ENCODE results near the gene NKX1-1. TPM values are rescaled to one million over a fixed set of nuclear protein-coding genes. Genes with fewer than 3 reads are reported as not detected.

Gene NKX1-1
- total and polyA plus RNA-seq, 2 of the 8 experiments (the other 6 are each of a cell fraction or from before 2014, with no cell fraction given): not detected

DNA sequence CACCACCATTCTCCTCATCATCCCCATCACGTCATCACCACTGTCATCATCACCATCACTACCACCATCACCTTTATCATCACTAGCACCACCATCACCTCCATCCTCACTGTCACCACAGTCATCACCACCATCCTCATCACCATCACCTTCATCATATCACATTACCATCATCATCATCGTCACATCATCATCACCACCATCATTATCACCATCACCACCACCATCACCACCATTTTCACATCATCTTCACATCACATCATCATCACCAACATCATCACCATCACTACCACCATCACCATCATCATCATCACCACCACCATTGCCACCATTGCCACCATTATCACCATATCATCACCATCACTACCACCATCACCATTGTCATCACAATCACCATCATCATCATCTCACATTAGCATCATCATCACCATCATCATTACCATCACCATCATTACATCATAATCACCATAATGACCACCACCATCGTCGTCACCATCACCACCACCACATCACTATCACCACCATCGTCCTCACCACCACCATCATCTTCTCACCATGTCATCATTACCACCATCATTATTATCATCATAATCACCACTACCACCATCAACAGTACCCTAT lies 46.3 kb upstream of the NKX1-1 start:
- POLR2A ChIA-PET (ENCODE audit: partially characterized antibody): no interaction called here
- Histone ChIP-seq H2AFZ (ENCODE audit: low read length) (no peak overlapping the region), H4K5ac (ENCODE audit: insufficient read length, low read depth, low read length) (no peak overlapping the region), H3K79me1 (ENCODE audit: low read depth, low read length) (no peaks in the 10 kb centered on the region), H3K18ac (ENCODE audit: extremely low read depth, low read length) (no peak overlapping the region), H3K27ac (ENCODE audit: low read depth, low read length) (no peak overlapping the region), H3K79me2 (ENCODE audit: control insufficient read depth in 1 of 2, insufficient read depth in 2 of 2, low read length in 2 of 2) (no peaks in the 10 kb centered on the region), H4K91ac (replicated peaks; ENCODE audit: insufficient read length, low read length) (no peak overlapping the region), H4K20me1 (replicated peaks in 1 of 2; ENCODE audit: control insufficient read depth in 1 of 2, insufficient read depth in 2 of 2, low read length in 2 of 2) (peaks cover 0 to 15% of the 10 kb centered on the region in 2 experiments), H3K14ac (ENCODE audit: insufficient read length) (no peak overlapping the region), H3K36me3 (ENCODE audit: control insufficient read depth in 2 of 4, insufficient read depth in 4 of 4, low read length in 3 of 4) (no peaks in the 10 kb centered on the region; a peak in 1 of 8 replicates), H2BK20ac (ENCODE audit: low read length) (no peak overlapping the region), H2BK5ac (ENCODE audit: low read depth, low read length) (peak overlapping the region; percentile 28; the same call in 1 of the 2 replicates), H2BK15ac (ENCODE audit: low read length) (no peak overlapping the region), H3K23ac (ENCODE audit: insufficient read length) (no peak overlapping the region), H3K9ac (replicated peaks in 1 of 4; ENCODE audit: extremely low read depth in 1 of 4, low read depth in 3 of 4, low read length in 3 of 4) (no peak overlapping the region), H3K27me3 (replicated peaks in 1 of 4; ENCODE audit: control insufficient read depth in 3 of 4, extremely low read depth in 1 of 4, insufficient read depth in 3 of 4, low read length in 3 of 4) (no peaks in the 10 kb centered on the region), H3K4ac (replicated peaks; ENCODE audit: insufficient read length, low read depth, low read length) (no peak overlapping the region), H3K4me3 (ENCODE audit: extremely low read depth in 1 of 4, insufficient read depth in 2 of 4, low read depth in 3 of 4, low read length in 4 of 4) (no peak overlapping the region), H2BK120ac (replicated peaks; ENCODE audit: low read depth, low read length) (no peak overlapping the region), H2AK5ac (ENCODE audit: low read depth, low read length) (peak overlapping the region; percentile 26; the same call in 1 of the 2 replicates), H2BK12ac (ENCODE audit: low read depth, low read length) (no peak overlapping the region), H3K9me3 (ENCODE audit: insufficient read depth in 2 of 2, low read depth in 1 of 2, low read length in 1 of 2) (peaks cover 0 to 17% of the 10 kb centered on the region in 2 experiments; a peak in 3 of 4 replicates), H3K4me1 (replicated peaks in 1 of 4; ENCODE audit: control insufficient read depth in 3 of 4, insufficient read depth in 4 of 4, low read length in 3 of 4) (no peaks in the 10 kb centered on the region), H3K56ac (replicated peaks; ENCODE audit: insufficient read length, low read depth, low read length) (no peak overlapping the region), H3K4me2 (ENCODE audit: insufficient read depth in 1 of 2, low read depth in 2 of 2, low read length in 2 of 2) (no peak overlapping the region), H4K8ac (ENCODE audit: extremely low read depth, insufficient read depth, low read length) (no peak overlapping the region), H3K23me2 (ENCODE audit: low read depth, low read length) (peaks cover 19% of the 10 kb centered on the region; the same call in 1 of the 2 replicates)
- 67% methylated on average over 5 of the region's 5 CpGs; no CpG with 5 or more reads in 1 of the 2 experiments for WGBS, 2 experiments (ENCODE audit: extremely low coverage in 1 of 2, insufficient coverage in 1 of 2, insufficient read length in 1 of 2, insufficient replicate concordance in 2 of 2, low coverage in 1 of 2, low lambda C conversion rate in 2 of 2, missing lambda C conversion rate in 1 of 2)
- CTCF ChIA-PET (ENCODE audit: partially characterized antibody): no interaction called here
- no peak for FAIRE-seq
- DNase-seq (ENCODE audit: low read depth in 1 of 2, low spot score in 2 of 2): no peak
- TF ChIP-seq, protein P1, sequence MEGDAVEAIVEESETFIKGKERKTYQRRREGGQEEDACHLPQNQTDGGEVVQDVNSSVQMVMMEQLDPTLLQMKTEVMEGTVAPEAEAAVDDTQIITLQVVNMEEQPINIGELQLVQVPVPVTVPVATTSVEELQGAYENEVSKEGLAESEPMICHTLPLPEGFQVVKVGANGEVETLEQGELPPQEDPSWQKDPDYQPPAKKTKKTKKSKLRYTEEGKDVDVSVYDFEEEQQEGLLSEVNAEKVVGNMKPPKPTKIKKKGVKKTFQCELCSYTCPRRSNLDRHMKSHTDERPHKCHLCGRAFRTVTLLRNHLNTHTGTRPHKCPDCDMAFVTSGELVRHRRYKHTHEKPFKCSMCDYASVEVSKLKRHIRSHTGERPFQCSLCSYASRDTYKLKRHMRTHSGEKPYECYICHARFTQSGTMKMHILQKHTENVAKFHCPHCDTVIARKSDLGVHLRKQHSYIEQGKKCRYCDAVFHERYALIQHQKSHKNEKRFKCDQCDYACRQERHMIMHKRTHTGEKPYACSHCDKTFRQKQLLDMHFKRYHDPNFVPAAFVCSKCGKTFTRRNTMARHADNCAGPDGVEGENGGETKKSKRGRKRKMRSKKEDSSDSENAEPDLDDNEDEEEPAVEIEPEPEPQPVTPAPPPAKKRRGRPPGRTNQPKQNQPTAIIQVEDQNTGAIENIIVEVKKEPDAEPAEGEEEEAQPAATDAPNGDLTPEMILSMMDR (IDR thresholded peaks at IDR 0.05; ENCODE audit: control extremely low read depth in 1 of 3, insufficient read depth in 1 of 3, low read depth in 1 of 3, low read length in 3 of 3): no peak
- TF ChIP-seq CTBP2 (IDR thresholded peaks at IDR 0.05; ENCODE audit: borderline replicate concordance, insufficient read depth, insufficient read length, low read length) (no peak), SIN3A (conservative IDR thresholded peaks at IDR 0.05 in 1 of 2, IDR thresholded peaks at IDR 0.05 in 1 of 2; ENCODE audit: low read depth in 1 of 2, low read length in 2 of 2) (no peak), RNF2 (IDR thresholded peaks at IDR 0.05; ENCODE audit: borderline replicate concordance, low read depth, low read length, missing control alignments, poor library complexity, severe bottlenecking) (no peak), SP2 (IDR thresholded peaks at IDR 0.05; ENCODE audit: low read length) (no peak), GTF2F1 (IDR thresholded peaks at IDR 0.05; ENCODE audit: borderline replicate concordance, low read depth, low read length) (no peak), NANOG (IDR thresholded peaks at IDR 0.05; ENCODE audit: insufficient read depth, low read depth, low read length, poor library complexity, severe bottlenecking) (no peak), CHD2 (IDR thresholded peaks at IDR 0.05; ENCODE audit: low read length) (no peak), SIRT6 (IDR thresholded peaks at IDR 0.05; ENCODE audit: low read length) (no peak), BRCA1 (IDR thresholded peaks at IDR 0.05; ENCODE audit: low read depth, low read length) (no peak)

All from H1 (cell line).